Smooth muscle cell (in vitro differentiated cells): ENCODE results near the gene NAALADL2. TPM values are rescaled to one million over a fixed set of nuclear protein-coding genes. Genes with fewer than 3 reads are reported as not detected.

Experiments used
- DNase-seq: peaks from one replicate; lab custom pipeline; 2025; ENCODE audit not compliant: unreplicated experiment; lab: John Stamatoyannopoulos, UW
- H2AFZ ChIP-seq: fragments of 200-600 bp; sonication (generic); 2 replicates; pipeline ENCODE4 v1.6.0; 2016; ENCODE audit warnings: antibody characterized with exemption, low read depth, mild to moderate bottlenecking
- H3F3A ChIP-seq: fragments of 200-600 bp; sonication (generic); 2 replicates; pipeline ENCODE4 v1.6.0; 2017; ENCODE audit warnings: antibody characterized with exemption, low read depth
- H3K27ac ChIP-seq: fragments of 200-600 bp; sonication (generic); 2 replicates; pipeline ENCODE4 v1.5.1; 2016; ENCODE audit warnings: low read depth, mild to moderate bottlenecking
- H3K27me3 ChIP-seq: fragments of 200-600 bp; sonication (generic); 2 replicates; pipeline ENCODE4 v1.6.1; 2016; ENCODE audit warnings: low read depth, mild to moderate bottlenecking
- H3K36me3 ChIP-seq: fragments of 200-600 bp; sonication (generic); 2 replicates; pipeline ENCODE4 v1.5.1; 2016; ENCODE audit warnings: low read depth
- H3K4me1 ChIP-seq: fragments of 200-600 bp; sonication (generic); 2 replicates; pipeline ENCODE4 v1.5.1; 2016; ENCODE audit warnings: low read depth
- H3K4me2 ChIP-seq: fragments of 200-600 bp; sonication (generic); 2 replicates; pipeline ENCODE4 v1.6.0; 2016; ENCODE audit warnings: mild to moderate bottlenecking
- H3K4me3 ChIP-seq: fragments of 200-600 bp; sonication (generic); 2 replicates; pipeline ENCODE4 v1.5.1; 2016; ENCODE audit warnings: mild to moderate bottlenecking
- H3K79me2 ChIP-seq: fragments of 200-600 bp; sonication (generic); 2 replicates; pipeline ENCODE4 v1.6.0; 2016; ENCODE audit warnings: low read depth, mild to moderate bottlenecking
- H3K9ac ChIP-seq: fragments of 200-600 bp; sonication (generic); 2 replicates; pipeline ENCODE4 v1.6.0; 2016; ENCODE audit warnings: low read depth
- H3K9me3 ChIP-seq: fragments of 200-600 bp; sonication (generic); replicated peaks from 2 replicates; pipeline ENCODE4 v1.5.1; 2016; ENCODE audit warnings: low read depth
- H4K20me1 ChIP-seq: fragments of 200-600 bp; sonication (generic); 2 replicates; pipeline ENCODE4 v1.6.0; 2016; ENCODE audit warnings: low read depth
- CTCF ChIP-seq: fragments of 200-600 bp; sonication (generic); IDR thresholded peaks from 2 replicates; pipeline ENCODE4 v1.5.1; 2017; ENCODE audit warnings: borderline replicate concordance, mild to moderate bottlenecking, antibody characterized with exemption; ENCODE audit not compliant: insufficient read depth, poor library complexity, severe bottlenecking
- WGBS: methylation state at CpG from one replicate; pipeline ENCODE4 v1.1.7; 2016; ENCODE audit warnings: low lambda C conversion rate; 5-methylcytosine and 5-hydroxymethylcytosine counted together
- polyA plus RNA-seq: library from polyadenylated mRNA; unstranded; fragments of >200 nt; fragmentation: Nextera tagmentation; extraction: Ambion mirVana; gene quantifications from 2 replicates; pipeline ENCODE4 v1.2.1, GENCODE V29; 2016
- total RNA-seq: library from RNA; depleted of rRNA; stranded (reverse); fragments of >200 nt; gene quantifications from 2 replicates; pipeline ENCODE4 v1.2.3, GENCODE V29; 2014

Gene NAALADL2
- 13.8 and 14.6 TPM in 2 replicates for total RNA-seq
- 2.5 and 4.8 TPM in 2 replicates for polyA plus RNA-seq

- H3K27ac ChIP-seq = peak within 1 kb of the TSS; percentile 1
- no peaks in the 10 kb centered on the region for H3K36me3 ChIP-seq
- no peak within 1 kb of the TSS for H2AFZ ChIP-seq
- DNase-seq = no peak
- H3K9me3 ChIP-seq = no peaks in the 10 kb centered on the region
- no peaks in the 10 kb centered on the region for H3K4me1 ChIP-seq
- H3K4me2 ChIP-seq = no peak within 1 kb of the TSS
- no peaks in the 10 kb centered on the region for H3F3A ChIP-seq
- no peak for TF ChIP-seq CTCF
- H3K9ac ChIP-seq = no peak within 1 kb of the TSS
- H4K20me1 ChIP-seq = no peaks in the 10 kb centered on the region
- peak within 1 kb of the TSS; percentile 11 for H3K4me3 ChIP-seq
- H3K79me2 ChIP-seq = no peaks in the 10 kb centered on the region
- no peaks in the 10 kb centered on the region for H3K27me3 ChIP-seq
- WGBS = 69% methylated on average over 5 of the region's 5 CpGs
Measured at GRCh38 chr3:174859114-174859735, at the start of gene NAALADL2. Gene NAALADL2, plus strand, starts transcription at chr3:174859334.

GRCh38 chr3:174810254-174810653, 48.9 kb upstream of the NAALADL2 start:
- Histone ChIP-seq H3K79me2 (no peaks in the 10 kb centered on the region), H3K4me3 (no peak overlapping the region), H3K27me3 (no peaks in the 10 kb centered on the region), H3K36me3 (no peaks in the 10 kb centered on the region), H3K27ac (no peak overlapping the region), H3K4me1 (no peaks in the 10 kb centered on the region), H2AFZ (no peak overlapping the region), H3K4me2 (no peak overlapping the region), H3K9me3 (no peaks in the 10 kb centered on the region), H3K9ac (no peak overlapping the region), H4K20me1 (no peaks in the 10 kb centered on the region), H3F3A (no peaks in the 10 kb centered on the region)
- TF ChIP-seq CTCF = no peak
- no peak for DNase-seq

GRCh38 chr3:174812172-174812862, 46.8 kb upstream of the NAALADL2 start:
- 76% methylated on average over 4 of the region's 4 CpGs for WGBS
- Histone ChIP-seq H3K27ac (no peak overlapping the region), H3K36me3 (no peaks in the 10 kb centered on the region), H2AFZ (no peak overlapping the region), H3K27me3 (no peaks in the 10 kb centered on the region), H3K4me2 (no peak overlapping the region), H3K4me3 (no peak overlapping the region), H3K9me3 (no peaks in the 10 kb centered on the region), H4K20me1 (no peaks in the 10 kb centered on the region), H3F3A (no peaks in the 10 kb centered on the region), H3K9ac (no peak overlapping the region), H3K79me2 (no peaks in the 10 kb centered on the region), H3K4me1 (no peaks in the 10 kb centered on the region)
- TF ChIP-seq CTCF = no peak
- DNase-seq = no peak

- Histone ChIP-seq H3K27ac (no peak overlapping the region), H3K79me2 (no peaks in the 10 kb centered on the region), H3K4me3 (no peak overlapping the region), H3K4me2 (no peak overlapping the region), H3K36me3 (no peaks in the 10 kb centered on the region), H3K27me3 (no peaks in the 10 kb centered on the region), H2AFZ (no peak overlapping the region), H4K20me1 (no peaks in the 10 kb centered on the region), H3F3A (no peaks in the 10 kb centered on the region), H3K4me1 (no peaks in the 10 kb centered on the region), H3K9ac (no peak overlapping the region), H3K9me3 (no peaks in the 10 kb centered on the region)
- TF ChIP-seq CTCF = no peak
- 45% methylated on average over 1 of the region's 1 CpG for WGBS
- no peak for DNase-seq
Measured at GRCh38 chr3:174815750-174816149, 43.4 kb upstream of the NAALADL2 start.
